C1 segment of cervical spinal cord (tissue), 14 donors: ENCODE measurements around the gene LENEP.

Source experiments
- DNase-seq, 14 donors: peaks; one replicate each; lab custom pipeline; 2025; lab: John Stamatoyannopoulos, UW

LENEP gene

GRCh38 chr1:155026154-155026553, 32.8 kb downstream of the LENEP start:
- DNase-seq, result no peak

DNA sequence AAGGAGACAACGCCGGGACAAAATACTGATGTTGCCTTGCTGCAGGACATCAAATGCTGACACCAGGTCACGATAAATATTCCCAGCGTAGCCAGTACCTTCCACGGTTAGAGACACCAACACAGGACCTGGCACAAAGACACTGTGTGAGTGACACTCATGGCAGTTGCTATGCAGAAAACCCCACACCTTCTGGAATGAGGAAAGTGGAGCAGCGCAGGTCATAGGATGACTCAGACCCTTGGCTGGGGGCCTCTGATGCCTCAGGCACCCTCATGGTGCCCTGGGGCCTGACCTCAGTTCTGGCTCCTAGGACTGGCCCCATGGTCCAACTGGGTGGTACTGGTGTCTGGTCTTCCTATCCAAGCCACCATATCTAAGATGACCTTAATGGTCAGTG, 33.2 kb downstream of the LENEP start:
- no peak for DNase-seq

GRCh38 chr1:155029513-155030242, 36.3 kb downstream of the LENEP start:
- no peak for DNase-seq

DNA sequence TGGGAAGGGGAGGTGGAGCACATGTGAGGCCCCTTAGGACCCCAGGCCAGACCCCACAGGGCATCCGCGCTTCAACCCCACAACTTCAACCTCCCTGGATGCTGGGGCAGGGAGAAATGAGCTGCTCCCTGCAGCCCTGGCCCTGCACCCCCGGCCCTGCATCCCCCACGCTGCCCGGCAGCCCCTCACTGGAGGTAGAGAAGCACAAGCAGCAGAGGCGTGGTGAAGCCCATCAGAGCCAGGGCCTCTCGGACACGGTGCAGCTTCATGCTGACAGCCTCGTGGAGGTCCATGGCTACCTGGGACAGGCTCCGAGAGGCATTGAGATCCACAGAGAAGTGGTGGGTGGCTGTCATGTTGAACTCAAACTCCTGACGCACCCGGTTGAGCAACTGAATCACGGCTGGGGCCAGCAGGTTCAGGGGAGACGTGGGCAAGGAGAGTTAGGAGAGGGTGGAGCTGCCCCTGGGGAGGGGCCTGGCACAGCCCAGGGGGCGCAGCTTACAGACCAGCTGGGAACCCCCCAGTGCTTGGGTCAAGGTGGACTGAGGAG, 36.9 kb downstream of the LENEP start:
- no peak for DNase-seq

GRCh38 chr1:155030899-155031298, 37.5 kb downstream of the LENEP start:
- DNase-seq, result no peak

- no peak for DNase-seq
Measured at GRCh38 chr1:155032886-155033285, 39.5 kb downstream of the LENEP start.

DNA sequence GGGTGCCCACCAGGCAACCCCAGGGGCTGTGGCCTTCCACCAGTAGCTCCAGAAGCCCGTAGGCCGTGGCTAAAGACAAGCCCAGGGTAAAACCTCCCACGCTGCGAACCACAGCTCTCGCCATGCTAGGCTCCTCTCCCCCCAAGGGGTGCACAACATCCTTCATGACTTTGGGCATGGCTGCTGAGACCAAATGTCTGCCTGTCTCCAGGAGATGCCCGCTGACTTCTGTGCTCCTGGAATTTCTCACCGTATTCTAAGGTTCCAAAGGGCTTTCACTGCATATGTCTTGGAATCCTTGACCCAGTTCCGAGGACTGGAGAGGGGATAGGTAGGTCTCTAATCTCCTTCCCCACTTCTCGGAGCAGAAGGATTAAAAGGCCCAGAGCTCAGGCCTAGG, 40.1 kb downstream of the LENEP start, which contains the start of the genes DCST1 and DCST2:
Gene DCST1, plus strand, starts transcription at position 301 of the 400 bp plus-strand sequence. CDS start 213 bp downstream, outside the sequence.
Gene DCST2, minus strand, starts transcription at position 258 of the 400 bp plus-strand sequence. Its CDS starts 80 bp downstream, at position 178.
- DNase-seq, result no peak

DNA sequence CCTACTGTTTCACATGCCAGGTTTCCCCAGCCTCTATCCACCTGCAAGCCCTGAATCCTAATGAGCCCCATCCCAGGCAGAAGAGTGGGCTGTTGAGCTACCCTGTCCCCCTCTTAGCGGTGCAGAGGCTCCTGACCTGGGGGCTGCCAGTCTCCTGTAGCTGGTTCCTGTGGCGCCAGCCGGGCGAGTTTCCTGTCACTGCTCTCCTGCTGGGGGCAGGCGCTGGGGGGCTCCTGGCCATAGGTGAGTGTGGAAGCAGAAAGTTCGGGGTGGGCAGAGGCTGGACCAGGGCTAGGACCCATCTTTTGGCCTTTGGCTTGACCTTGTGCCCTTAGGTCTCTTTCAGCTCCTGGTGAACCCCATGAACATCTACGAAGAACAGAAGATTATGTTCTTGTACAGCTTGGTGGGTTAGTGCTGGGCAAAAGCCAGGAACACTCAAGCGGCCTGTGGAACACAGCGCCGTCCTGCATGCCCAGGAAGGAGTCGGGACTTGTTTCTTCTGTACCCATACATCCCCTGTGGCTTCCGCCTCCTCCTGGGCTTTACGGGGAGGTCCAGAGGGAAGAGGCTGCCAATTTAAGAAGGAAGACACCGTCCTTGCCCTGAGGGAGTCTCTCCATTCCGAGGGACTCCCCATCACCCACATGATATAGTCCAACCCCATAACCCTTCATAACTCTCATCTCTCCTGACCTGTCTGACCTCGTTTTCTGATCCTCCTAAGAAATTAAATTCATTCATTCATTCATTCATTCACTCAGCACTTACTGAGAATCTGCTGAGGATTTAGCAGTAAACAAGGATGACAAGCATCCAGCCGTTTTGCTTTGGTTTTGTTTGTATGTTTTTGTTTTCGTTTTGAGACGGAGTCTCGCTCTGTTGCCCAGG, 41.2 kb downstream of the LENEP start:
- DNase-seq, result no peak

DNA sequence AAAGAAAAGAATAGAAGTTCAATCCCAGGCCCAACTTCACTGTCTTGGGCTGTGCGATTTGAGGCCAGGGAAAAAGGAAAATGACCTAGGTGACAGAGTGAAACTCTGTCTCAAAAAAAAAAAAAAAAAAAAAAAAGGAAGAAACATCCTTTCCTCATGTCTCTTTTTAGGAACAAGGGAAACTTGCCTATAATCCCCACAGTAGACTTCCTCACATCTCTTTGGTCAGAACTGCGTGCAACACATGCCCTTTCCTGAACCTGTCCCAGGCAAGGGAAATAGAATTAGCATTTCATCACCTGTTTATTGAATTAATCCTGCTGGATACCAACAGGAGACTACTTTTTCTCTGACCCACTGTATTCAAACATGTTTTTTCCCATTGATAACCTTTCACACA, 42.5 kb downstream of the LENEP start:
- no peak for DNase-seq

DNA sequence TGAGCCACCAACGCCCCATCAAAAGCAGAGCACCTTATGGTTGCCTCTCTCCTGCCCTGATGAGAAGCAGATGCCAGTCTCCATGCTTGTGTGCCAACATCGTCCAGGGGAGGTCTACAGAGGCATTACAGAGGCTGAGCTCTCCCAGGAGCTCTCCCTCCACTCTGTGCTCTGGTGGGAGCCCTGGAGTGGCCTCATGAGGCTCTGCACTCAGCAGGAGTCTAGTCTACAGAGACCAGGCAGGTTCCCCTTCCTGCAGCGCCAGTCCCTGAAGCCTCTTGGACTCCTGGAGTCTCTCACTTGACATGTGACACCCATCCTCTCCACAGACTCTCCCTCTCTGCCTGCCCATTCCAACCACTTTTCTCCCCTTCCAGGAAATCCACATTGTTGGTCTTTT, 43.7 kb downstream of the LENEP start:
- no peak for DNase-seq

DNA sequence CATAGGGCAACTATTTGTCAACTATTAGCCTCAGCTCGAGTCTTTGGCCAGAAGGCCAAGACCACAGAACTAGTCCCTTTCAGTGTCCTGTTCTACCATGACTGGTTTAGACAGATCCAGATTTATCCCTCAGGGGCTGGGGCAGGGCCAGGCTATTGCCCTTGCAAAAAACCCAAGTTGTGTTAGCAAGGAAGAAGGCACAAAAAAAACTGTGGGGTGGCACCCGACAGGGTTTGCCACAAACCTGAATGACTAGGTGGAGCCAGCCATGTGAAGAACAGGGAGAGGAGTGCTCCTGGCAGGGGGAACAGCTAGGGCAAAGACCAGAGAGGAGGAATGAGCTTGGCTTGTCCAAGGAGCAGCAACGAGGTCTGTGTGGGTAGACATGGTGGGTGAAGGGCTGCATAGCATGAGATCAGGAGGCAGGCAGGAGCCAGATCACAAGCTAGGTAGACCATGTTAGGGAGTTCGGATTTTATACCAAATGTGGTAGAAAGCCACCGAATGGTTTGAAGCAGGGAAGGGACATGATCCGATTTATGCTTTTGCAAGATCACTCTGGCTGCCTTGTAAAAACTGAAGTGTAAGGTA, 44.6 kb downstream of the LENEP start:
- DNase-seq, result no peak

DNA sequence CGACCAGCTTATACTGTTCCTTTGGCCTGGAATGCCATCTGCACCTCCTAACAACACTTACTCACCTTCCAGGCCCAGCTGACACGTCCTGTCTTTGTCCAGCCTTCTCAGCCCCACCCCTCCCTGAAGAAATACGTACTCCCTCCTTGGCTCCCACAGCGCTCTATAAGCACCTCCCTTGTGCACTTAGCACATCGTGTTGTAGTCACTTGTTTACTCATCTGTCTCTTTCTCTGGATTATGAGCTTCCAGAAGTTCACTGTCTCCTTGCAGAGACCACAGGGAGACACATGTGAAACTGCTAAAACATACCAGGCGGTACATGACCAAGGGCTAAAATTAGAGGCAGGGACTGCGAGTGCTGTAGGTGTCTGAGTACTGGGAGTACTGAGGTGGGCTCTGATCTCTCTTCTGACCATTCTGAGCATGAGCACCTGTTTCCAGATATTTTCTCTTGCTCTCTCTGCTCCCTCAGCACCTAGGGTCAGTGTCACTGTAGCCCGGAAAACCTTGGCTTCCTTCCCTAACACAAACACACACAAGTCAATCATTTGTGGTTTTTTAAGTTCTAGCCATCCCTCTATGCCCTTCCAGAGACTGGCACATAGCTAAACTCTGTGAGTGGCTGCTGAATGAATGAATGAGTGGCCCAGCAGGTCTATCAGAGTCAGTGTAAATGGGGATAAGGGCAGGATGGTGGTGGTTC, 45.4 kb downstream of the LENEP start:
- DNase-seq, result no peak

- DNase-seq, result no peak
Measured at GRCh38 chr1:155039308-155039669, 45.9 kb downstream of the LENEP start.

- DNase-seq, result no peak
Measured at GRCh38 chr1:155040358-155041093, 47.1 kb downstream of the LENEP start.

DNA sequence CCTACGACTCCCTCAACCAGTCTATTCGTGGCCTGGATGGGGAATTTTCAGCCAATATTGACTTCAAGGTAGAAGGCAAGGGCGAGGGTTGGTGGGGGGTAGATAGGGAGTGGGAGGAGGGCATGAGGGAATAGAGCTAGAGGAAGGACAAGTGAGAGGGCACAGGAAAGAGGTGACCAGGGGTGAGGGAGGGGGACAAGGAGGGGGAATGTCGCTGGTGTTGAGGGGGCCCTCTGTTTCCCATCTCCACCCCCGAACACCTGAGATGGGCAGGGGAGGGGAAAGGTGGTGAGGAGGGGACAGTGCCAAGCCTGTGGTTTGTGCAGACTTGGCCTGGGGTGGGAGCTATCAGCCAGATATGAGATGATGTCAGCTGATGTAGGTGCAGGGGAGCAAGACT, 49.4 kb downstream of the LENEP start:
- no peak for DNase-seq

DNA sequence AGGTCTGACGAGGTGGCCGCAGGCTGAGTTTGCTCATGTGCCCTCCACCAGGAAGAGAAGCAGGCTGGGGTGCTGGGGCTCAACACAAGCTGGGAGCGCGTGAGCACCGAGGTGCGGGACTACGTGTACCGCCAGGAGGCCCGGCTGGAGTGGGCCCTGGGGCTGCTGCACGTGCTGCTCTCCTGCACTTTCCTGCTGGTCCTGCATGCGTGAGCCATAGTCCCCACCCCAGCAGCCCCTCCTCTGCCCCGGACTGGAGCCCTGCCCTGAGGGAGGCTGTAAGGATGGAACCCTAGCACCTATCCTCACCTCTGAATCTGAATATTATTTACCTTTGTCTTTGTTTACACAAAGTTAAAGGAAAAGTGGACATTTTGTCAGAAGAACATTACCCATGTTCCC, 49.9 kb downstream of the LENEP start:
- no peak for DNase-seq

DNA sequence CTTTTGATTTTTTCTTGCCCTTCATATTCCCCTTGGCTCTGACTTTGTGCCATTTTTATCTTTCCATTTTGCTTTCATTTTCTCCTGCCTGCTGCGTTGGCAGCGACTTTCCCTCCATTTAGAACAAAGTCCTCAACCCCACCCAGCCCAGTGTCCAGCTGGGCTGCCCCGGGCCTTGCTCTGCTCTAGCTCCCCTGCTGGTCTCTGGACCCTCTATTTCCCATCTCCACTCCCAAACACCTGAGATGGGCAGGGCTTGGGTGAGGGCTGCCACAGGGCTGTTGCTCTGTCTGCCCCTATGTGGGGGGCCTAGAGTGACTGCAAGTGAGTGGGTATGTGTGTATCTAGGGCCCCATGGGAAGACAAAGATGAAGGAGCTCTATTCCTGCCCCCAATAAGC, 50.4 kb downstream of the LENEP start:
- no peak for DNase-seq
